GM18951 (cell line): ENCODE data around the gene TPRN.

Experiments
- POLR2A ChIP-seq: IDR thresholded peaks from 4 replicates; pipeline ENCODE4 v1.6.1; 2011; ENCODE audit warnings: mild to moderate bottlenecking; ENCODE audit not compliant: insufficient read length, insufficient read depth; ENCODE audit errors: extremely low read depth
- in situ Hi-C: fragments of 300-500 bp; cut with MboI; formaldehyde crosslinking; loops from one replicate; pipeline ENCODE4 v1.12.0; 2022; ENCODE audit warnings: low sequenced_read_pairs, mixed read lengths, inconsistent platforms; ENCODE audit not compliant: unreplicated experiment

TPRN gene

GRCh38 chr9:137226338-137227053 lies 26.0 kb upstream of the TPRN start:
- TF ChIP-seq POLR2A = no peak

GRCh38 chr9:137225699-137226331 lies 25.3 kb upstream of the TPRN start:
- in situ Hi-C loops = loop anchor here (10.0 kb wide), 1 partner anchor 101 kb away; no protein-coding TSS in a partner anchor
- TF ChIP-seq POLR2A = no peak

More at GRCh38 chr9:137226338-137227053, 26.0 kb upstream of the TPRN start:
- in situ Hi-C loops = loop anchor here (10.0 kb wide), 1 partner anchor 102 kb away; no protein-coding TSS in a partner anchor

GRCh38 chr9:137224830-137225694 lies 24.5 kb upstream of the TPRN start, which contains the start of gene CYSRT1:
Gene CYSRT1, plus strand, starts transcription at chr9:137225174. Its CDS starts 448 bp downstream, at chr9:137225622.
- TF ChIP-seq POLR2A = no peak
- in situ Hi-C loops = loop anchor here (10.0 kb wide), 1 partner anchor 100 kb away; no protein-coding TSS in a partner anchor

DNA sequence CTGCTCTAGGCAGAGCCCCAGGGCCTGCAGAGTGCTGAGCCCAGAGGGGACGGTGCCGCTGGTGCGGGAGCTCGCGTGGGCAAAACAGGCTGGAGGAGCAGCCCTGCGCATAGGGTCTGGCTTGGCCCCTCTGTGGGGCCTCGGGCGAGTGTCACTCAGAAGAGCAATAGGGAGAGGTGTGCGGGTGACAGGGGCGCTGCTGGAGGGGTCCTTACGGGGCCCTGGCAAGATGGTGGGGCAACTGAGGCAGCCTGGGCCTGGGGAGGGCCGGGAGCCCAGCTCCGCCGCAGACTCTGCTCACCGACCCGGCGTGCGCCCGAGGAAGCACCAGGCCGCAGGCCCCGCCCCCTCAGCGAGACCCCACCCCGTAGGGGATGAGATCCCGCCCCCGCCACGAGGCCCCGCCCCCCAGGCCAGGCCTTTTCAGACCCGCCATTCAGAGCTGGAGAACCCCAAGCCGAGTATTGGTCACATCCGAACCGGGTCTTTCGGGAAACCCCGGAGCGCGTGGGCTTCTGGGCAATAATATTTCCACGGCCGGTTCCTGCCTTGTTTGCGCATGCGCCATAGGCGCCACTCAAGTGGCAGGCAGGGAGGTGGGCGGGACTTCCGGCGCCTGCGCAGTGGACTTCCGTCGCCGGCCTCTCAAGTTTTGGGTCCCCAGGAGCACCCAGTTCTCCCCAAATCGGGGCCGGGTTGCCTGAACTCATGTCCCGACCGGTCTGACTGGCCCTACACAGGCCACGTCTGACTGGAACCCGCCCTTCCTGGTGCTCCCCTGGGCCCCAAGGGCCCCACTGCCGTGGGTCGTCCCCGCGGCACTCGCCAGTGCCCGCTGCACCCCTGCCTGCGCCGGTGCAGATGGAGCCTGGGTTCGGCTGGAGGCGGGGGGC lies 22.8 kb upstream of the TPRN start:
- in situ Hi-C loops = loop anchor here (10.0 kb wide), 1 partner anchor 99 kb away; no protein-coding TSS in a partner anchor
- peak; percentile 86 for TF ChIP-seq POLR2A

- peak; percentile 25 for TF ChIP-seq POLR2A
- in situ Hi-C loops = loop anchor here (10.0 kb wide), 1 partner anchor 98 kb away; no protein-coding TSS in a partner anchor
Measured at GRCh38 chr9:137222190-137223077, 21.9 kb upstream of the TPRN start, which contains the start of gene RNF208. Gene RNF208, minus strand, starts transcription at chr9:137222240. Its CDS starts 1,028 bp downstream, at chr9:137221212.

- TF ChIP-seq POLR2A = no peak
- in situ Hi-C loops = loop anchor here (10.0 kb wide), 1 partner anchor 97 kb away; no protein-coding TSS in a partner anchor
Measured at GRCh38 chr9:137221506-137222111, 21.1 kb upstream of the TPRN start.

- TF ChIP-seq POLR2A = no peak
- in situ Hi-C loops = loop anchor here (10.0 kb wide), 1 partner anchor 96 kb away; no protein-coding TSS in a partner anchor
Measured at GRCh38 chr9:137221095-137221505, 20.6 kb upstream of the TPRN start.

DNA sequence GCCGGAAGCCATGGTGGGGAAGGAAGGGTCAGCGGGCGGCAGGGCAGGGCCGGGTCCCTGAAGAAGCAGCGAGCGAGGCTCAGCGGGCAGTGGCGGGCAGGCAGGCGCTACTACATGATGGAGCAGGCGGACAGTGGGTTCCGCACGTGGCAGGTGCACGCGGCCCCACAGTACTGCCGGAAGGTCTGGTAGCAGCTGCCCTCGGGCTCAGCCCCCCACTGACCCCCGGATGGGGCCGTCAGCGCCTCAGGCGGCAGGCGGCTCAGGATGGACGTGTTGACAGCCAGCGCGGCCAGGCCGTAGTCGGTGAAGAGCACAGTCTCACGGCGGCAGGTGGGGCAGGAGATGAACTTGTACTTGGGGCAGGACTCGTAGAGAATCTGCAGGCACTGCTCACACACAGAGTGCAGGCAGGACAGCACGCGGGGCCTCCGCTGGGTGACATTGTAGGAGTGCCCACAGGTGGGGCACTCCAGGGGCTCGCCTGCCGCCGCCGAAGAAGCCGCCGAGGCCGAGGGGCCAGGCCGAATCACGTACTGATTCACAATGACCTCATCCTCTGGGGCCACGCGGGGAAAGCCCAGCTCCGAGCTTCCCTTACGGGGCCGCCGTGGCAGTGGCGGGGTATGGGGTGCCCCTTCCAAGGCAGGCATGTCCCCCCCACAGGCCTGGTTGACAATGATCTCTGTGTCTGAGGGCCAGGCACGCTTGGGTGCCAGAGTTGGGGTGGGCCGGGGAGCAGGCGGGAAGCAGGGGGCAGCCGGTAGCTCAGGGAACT lies 20.0 kb upstream of the TPRN start:
- in situ Hi-C loops = loop anchor here (10.0 kb wide), 1 partner anchor 96 kb away; no protein-coding TSS in a partner anchor
- no peak for TF ChIP-seq POLR2A

DNA sequence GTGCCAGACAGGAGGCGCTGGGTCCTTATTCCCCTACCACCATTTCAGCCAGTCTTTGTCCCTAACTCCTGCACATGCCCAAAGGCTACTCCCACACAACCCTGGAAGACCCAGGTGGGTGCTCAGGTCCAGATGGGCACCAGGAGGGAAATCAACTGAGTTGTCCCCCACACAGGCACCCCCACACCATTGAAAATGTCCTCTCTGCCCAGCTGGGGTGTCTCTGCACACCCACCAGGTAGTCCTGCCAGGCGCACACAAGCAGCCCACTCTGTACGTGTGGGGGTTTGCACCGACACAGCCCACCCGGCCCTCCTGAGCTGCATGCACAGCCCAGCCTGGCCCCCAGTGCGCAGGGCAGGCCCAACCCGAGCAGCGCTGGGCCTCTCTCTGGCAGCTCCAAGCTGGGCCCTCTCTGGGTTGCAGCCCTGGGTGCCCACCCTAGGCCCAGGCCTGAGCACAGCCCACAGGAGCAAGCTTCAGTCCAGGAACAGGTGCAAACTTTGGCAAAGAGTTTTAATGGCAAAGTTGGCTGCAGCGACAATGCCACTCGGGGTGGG lies 19.3 kb upstream of the TPRN start:
- in situ Hi-C loops = loop anchor here (10.0 kb wide), 1 partner anchor 95 kb away; no protein-coding TSS in a partner anchor

More for the DNA sequence above, 19.3 kb upstream of the TPRN start:
- TF ChIP-seq POLR2A = no peak
